K562 (cell line): ENCODE measurements around the gene FPGS. TPM values are rescaled to one million over a fixed set of nuclear protein-coding genes. Genes with fewer than 3 reads are reported as not detected.

ENCODE experiments used
- ATAC-seq: fragments of 200-7000 bp; cut with Tn5 transposase; 3 replicates; pipeline ENCODE4 v1.9.1; 2020; ENCODE audit warnings: moderate library complexity
- BruUV-seq: library from RNA; stranded (reverse); fragments of 400-500 nt; replicated peaks from 2 replicates; lab custom pipeline; 2021; lab: Mats Ljungman, UMichigan
- CTCF ChIA-PET: fragments of 300-600 bp; formaldehyde crosslinking; extraction: SDS; loops from one replicate; lab custom pipeline; 2021; ENCODE audit warnings: low intra/inter-chr PET ratio; lab: Yijun Ruan, JAX
- POLR2A ChIA-PET: fragments of 300-600, 350-650 bp; sonication (Branson Sonifier 250); formaldehyde crosslinking; extraction: SDS; loops from one replicate; lab custom pipeline; 2021; ENCODE audit warnings: antibody characterized with exemption, inconsistent platforms; lab: Yijun Ruan, JAX
- DNase-seq, 4 experiments: peaks; one replicate each; pipeline versions ENCODE4 v3.0.0 to v3.0.0-alpha.2; 2011 to 2018; ENCODE audit warnings: low spot score in 3 of 4, mixed read lengths in 3 of 4; ENCODE audit errors: extremely low read depth in 1 of 4
- FAIRE-seq: peaks from 2 replicates; lab custom pipeline; 2011; peaks lifted over from hg19 to GRCh38; lab: Jason Lieb, UNC
- H2AFZ ChIP-seq: 2 replicates; pipeline ENCODE4 v1.6.0; 2011; ENCODE audit warnings: low read depth, low read length, control low read depth, inconsistent platforms
- H3K27ac ChIP-seq: fragments of 200-600 bp; 3 replicates; pipeline ENCODE4 v1.8.0; 2011; ENCODE audit warnings: low read depth, mild to moderate bottlenecking, control low read depth, inconsistent platforms, low read length, moderate library complexity, mixed read lengths; ENCODE audit errors: extremely low read depth
- H3K27me3 ChIP-seq, 2 experiments: fragments of 300-600 bp in 1 of 2; 2 replicates in 1 of 2; 3 replicates in 1 of 2; pipeline versions ENCODE4 v1.6.0 to v1.8.0; 2011; ENCODE audit warnings: inconsistent platforms in 2 of 2, low read length in 2 of 2, mild to moderate bottlenecking in 1 of 2, mixed read lengths in 1 of 2, moderate library complexity in 1 of 2; ENCODE audit not compliant: control insufficient read depth in 2 of 2, insufficient read depth in 2 of 2
- H3K36me3 ChIP-seq: fragments of 300-600 bp; 3 replicates; pipeline ENCODE4 v1.8.0; 2011; ENCODE audit warnings: mild to moderate bottlenecking, low read length, inconsistent platforms; ENCODE audit not compliant: control insufficient read depth, insufficient read depth
- H3K4me1 ChIP-seq, 2 experiments: fragments of 200-600 bp in 1 of 2; replicated peaks in 1 of 2; 2 replicates in 1 of 2; 3 replicates in 1 of 2; pipeline versions ENCODE4 v1.5.1 to v1.8.0; 2011; ENCODE audit warnings: inconsistent platforms in 2 of 2, low read length in 2 of 2, mild to moderate bottlenecking in 1 of 2, mixed read lengths in 1 of 2, moderate library complexity in 1 of 2; ENCODE audit not compliant: control insufficient read depth in 2 of 2, insufficient read depth in 2 of 2
- H3K4me2 ChIP-seq: 2 replicates; pipeline ENCODE4 v1.6.1; 2011; ENCODE audit warnings: low read length, control low read depth, inconsistent platforms, mixed read lengths; ENCODE audit not compliant: insufficient read depth
- H3K4me3 ChIP-seq: fragments of 200-600 bp; sonication (generic), shearing (Covaris generic); 2 replicates; pipeline ENCODE4 v1.5.1; 2016; ENCODE audit warnings: control low read depth, inconsistent platforms
- H3K79me2 ChIP-seq: fragments of 200-600 bp; 3 replicates; pipeline ENCODE4 v1.8.0; 2011; ENCODE audit warnings: low read length, inconsistent platforms; ENCODE audit not compliant: control insufficient read depth, insufficient read depth
- H3K9ac ChIP-seq, 2 experiments: 2 replicates each; pipeline versions ENCODE4 v1.6.0 to v1.6.1; 2011; ENCODE audit warnings: low read depth in 2 of 2, low read length in 2 of 2, control low read depth in 1 of 2, inconsistent platforms in 1 of 2, mild to moderate bottlenecking in 1 of 2, mixed read lengths in 1 of 2; ENCODE audit not compliant: insufficient read depth in 1 of 2
- H3K9me1 ChIP-seq: one replicate; pipeline ENCODE4 v1.6.0; 2011; ENCODE audit warnings: inconsistent platforms, mild to moderate bottlenecking, low read length, moderate library complexity; ENCODE audit not compliant: control insufficient read depth, insufficient read depth
- H3K9me3 ChIP-seq: replicated peaks from 2 replicates; pipeline ENCODE4 v1.5.1; 2011; ENCODE audit warnings: low read depth, low read length, inconsistent platforms; ENCODE audit not compliant: control insufficient read depth, insufficient read depth
- H4K20me1 ChIP-seq: replicated peaks from 2 replicates; pipeline ENCODE4 v1.6.1; 2011; ENCODE audit warnings: low read length, inconsistent platforms, mixed read lengths; ENCODE audit not compliant: control insufficient read depth, insufficient read depth
- MAZ ChIP-seq, 2 experiments: fragments of 450-650 bp in 1 of 2; sonication (generic) in 1 of 2; formaldehyde crosslinking; IDR thresholded peaks in 1 of 2; conservative IDR thresholded peaks in 1 of 2; 2 replicates each; pipeline versions ENCODE4 v1.4.0 to v1.5.0; 2020; ENCODE audit warnings: mild to moderate bottlenecking in 1 of 2, missing genetic modification reagents in 1 of 2
- NFIX ChIP-seq: fragments of 250-450 bp; sonication (Bioruptor Pico); IDR thresholded peaks from 2 replicates; pipeline ENCODE4 v1.4.0; 2020; ENCODE audit warnings: low read depth, mild to moderate bottlenecking, moderate library complexity
- SAP30 ChIP-seq: fragments of 200-600 bp; sonication (generic); IDR thresholded peaks from 2 replicates; pipeline ENCODE4 v1.6.1; 2012; ENCODE audit warnings: borderline replicate concordance, low read depth, mild to moderate bottlenecking, moderate library complexity, low read length, control low read depth, inconsistent platforms; ENCODE audit not compliant: insufficient read depth, poor library complexity, severe bottlenecking
- TAF9B ChIP-seq: fragments of 450-650 bp; IDR thresholded peaks from 2 replicates; pipeline ENCODE4 v1.6.1; 2018; ENCODE audit warnings: mild to moderate bottlenecking; ENCODE audit not compliant: partially characterized antibody
- ZBTB7A ChIP-seq: IDR thresholded peaks from 2 replicates; pipeline ENCODE4 v1.6.1; 2011; ENCODE audit warnings: low read depth, mild to moderate bottlenecking, low read length, moderate library complexity, borderline replicate concordance; ENCODE audit not compliant: control insufficient read depth
- ZC3H4 ChIP-seq: sonication (generic); formaldehyde crosslinking; IDR thresholded peaks from 2 replicates; pipeline ENCODE4 v1.9.0; 2021; ENCODE audit warnings: missing genetic modification reagents, borderline replicate concordance
- WGBS: fragments of 100-300 bp; shearing (Covaris generic); methylation state at CpG from one replicate; pipeline ENCODE4 v1.1.6; 2016; ENCODE audit warnings: low coverage, mixed read lengths; ENCODE audit not compliant: insufficient coverage; ENCODE audit errors: missing lambda C conversion rate; 5-methylcytosine and 5-hydroxymethylcytosine counted together
- in situ Hi-C: fragments of 300-500 bp; cut with MboI; formaldehyde crosslinking; loops from 4 replicates; pipeline ENCODE4 v1.15.0; 2018; ENCODE audit warnings: inconsistent platforms, mixed read lengths
- intact Hi-C: fragments of 100-400 bp; cut with micrococcal nuclease; formaldehyde crosslinking; loops from 2 replicates; pipeline ENCODE4 v1.14.2; 2022
- polyA plus RNA-seq, 8 experiments: library from polyadenylated mRNA; depleted of rRNA in 4 of 8; stranded (reverse) in 5 of 8; unstranded in 3 of 8; fragments of >200 nt; fragmentation: Nextera tagmentation in 2 of 8; fragmentation: Illumina TruSeq in 1 of 8; extraction: Ambion mirVana in 2 of 8; extraction: Trizol in 1 of 8; gene quantifications; 2 replicates each; pipeline versions ENCODE4 v1.2.1 to v1.2.3, GENCODE V29; 2011 to 2014; ENCODE audit warnings: inconsistent platforms in 1 of 8, missing spikeins in 1 of 8
- total RNA-seq, 7 experiments: library from RNA; depleted of rRNA in 6 of 7; stranded (reverse); fragments of >200 nt in 6 of 7; fragmentation: Illumina TruSeq in 2 of 7; extraction: Trizol in 2 of 7; gene quantifications; 2 replicates each; pipeline versions ENCODE4 v1.2.1 to v1.2.3, GENCODE V29; 2011 to 2021; ENCODE audit warnings: low replicate concordance in 1 of 7

The FPGS gene
- total and polyA plus RNA-seq, 9 of the 15 experiments (the other 6 are each of a cell fraction or from before 2014, with no cell fraction given): 0.84 to 86.4 (median 59.2) TPM

DNA sequence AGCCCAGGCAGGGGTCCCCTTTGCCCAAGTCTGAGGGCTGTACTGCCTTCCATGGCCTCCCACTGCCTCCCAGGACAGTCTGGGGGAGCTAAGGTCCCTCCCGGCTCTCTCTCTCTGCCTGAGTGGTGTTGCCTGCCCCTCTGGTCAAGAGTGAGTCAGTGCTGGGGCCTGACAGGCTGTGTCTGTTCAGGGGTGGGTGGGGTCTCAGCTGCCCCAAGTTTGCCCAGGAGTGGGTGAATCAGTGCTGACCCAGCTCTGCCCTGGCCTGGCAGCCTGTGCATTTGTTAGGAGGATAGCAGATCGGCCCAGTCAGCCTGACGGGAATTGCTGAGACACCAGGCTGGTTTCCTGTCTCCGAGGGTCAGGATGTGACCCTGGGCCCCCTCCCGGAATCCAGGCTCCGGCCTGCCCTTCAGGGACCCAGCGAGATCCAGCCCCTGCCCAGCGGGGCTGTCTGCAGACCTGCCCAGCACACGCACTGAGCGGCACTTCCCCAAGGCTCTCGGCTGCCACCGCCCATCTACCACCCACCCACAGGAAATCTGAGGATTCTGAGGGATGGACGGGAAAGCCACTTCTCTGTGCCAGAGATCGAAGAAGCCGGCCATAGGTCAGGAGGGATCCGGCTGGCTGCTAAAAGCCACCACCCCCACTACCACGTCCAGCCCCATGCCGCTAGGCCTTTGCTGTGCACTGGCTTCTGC, 35.8 kb downstream of the FPGS start:
- Histone ChIP-seq H3K27ac (no peak overlapping the region), H3K79me2 (no peaks in the 10 kb centered on the region), H3K9me1 (no peaks in the 10 kb centered on the region), H2AFZ (no peak overlapping the region), H3K4me1 (peaks cover 0 to 24% of the 10 kb centered on the region in 2 experiments; a peak in 4 of 5 replicates), H3K4me2 (no peak overlapping the region), H3K36me3 (no peaks in the 10 kb centered on the region), H3K4me3 (no peak overlapping the region), H3K9me3 (no peaks in the 10 kb centered on the region), H3K27me3 (no peaks in the 10 kb centered on the region), H4K20me1 (no peaks in the 10 kb centered on the region), H3K9ac (peak overlapping the region in 1 of 2 experiments; percentile 77; a peak in 2 of 4 replicates)
- TF ChIP-seq SAP30 (no peak), TAF9B (no peak), ZC3H4 (CRISPR knock-in tag) (no peak), MAZ (CRISPR knock-in tag; conservative IDR thresholded peaks at IDR 0.05 in 1 of 2, IDR thresholded peaks at IDR 0.05 in 1 of 2) (no peak), ZBTB7A (no peak), NFIX (CRISPR knock-in tag) (no peak)
- 54% methylated on average over 18 of the region's 18 CpGs for WGBS
- POLR2A ChIA-PET: interaction anchor here (0.6 to 1.7 kb wide), 2 partner anchors 23 to 47 kb away, joined by 3 to 5 read pairs; no protein-coding TSS in a partner anchor
- FAIRE-seq (no peak), DNase-seq (no peak), ATAC-seq (peak; percentile 16; the same call in 1 of the 3 replicates)
- CTCF ChIA-PET: no interaction called here
- intact Hi-C loops (no loop called here), in situ Hi-C loops (no loop called here)
- no TSS peak for BruUV-seq
